ENCODE results near the gene FLRT2. TPM values are rescaled to one million over a fixed set of nuclear protein-coding genes. Genes with fewer than 3 reads are reported as not detected.
A peak's percentile ranks its signal among the peaks of the same experiment; 100 is the strongest.

Gene FLRT2
- total RNA-seq, 1 donor from 2014 or later = 227 TPM

DNA sequence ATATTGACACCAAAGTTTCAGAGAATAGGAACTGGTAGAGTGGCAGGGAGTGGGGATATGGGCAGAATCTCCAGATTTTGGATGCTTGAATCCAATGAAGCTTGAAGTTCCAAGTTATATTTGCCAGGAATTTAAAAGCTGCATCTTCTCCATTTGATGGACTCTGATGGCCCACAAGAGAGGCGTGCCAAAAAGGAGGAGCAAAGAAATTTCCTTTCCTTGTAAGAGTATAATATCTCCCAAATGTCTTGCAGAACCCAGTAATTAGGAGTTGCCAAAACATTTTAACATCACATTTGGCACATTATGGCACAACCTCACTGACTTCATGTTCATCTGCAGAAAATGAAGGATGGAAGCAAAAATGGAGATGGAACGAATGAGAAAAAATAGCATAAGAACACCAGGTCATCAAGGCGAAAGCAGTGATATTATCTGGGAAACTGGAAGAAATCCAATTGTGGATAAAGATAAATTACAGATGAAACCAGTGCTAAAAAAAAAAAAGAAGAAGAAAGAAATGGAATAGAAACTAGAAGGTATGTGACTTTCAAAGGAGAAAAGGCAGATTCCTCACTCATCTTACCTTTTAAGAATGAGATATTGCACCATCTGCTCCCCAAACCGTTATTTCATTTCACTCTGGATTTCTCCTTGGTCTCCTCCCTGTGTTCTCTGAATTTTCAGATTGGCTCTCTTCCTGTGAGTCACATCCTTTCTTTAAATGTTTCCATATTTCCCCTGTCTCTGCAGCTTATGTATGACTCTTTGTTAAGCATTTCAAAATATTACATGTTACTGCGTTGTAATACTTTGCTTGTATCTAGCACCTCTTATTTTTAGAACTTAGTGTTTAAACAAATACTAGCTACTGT is 13.5 kb upstream of the FLRT2 start:
- Mint-ChIP-seq H3K27ac (ENCODE audit: unreplicated experiment) (peak overlapping the region; percentile 88), H3K9me3 (ENCODE audit: low read depth) (no peaks in the 10 kb centered on the region), H3K27me3 (ENCODE audit: low read depth) (no peaks in the 10 kb centered on the region), H3K4me3 (ENCODE audit: unreplicated experiment) (peak overlapping the region; percentile 29), H3K4me1 (ENCODE audit: low read depth) (peaks cover 37% of the 10 kb centered on the region), H3K36me3 (ENCODE audit: low read depth) (peaks cover 2% of the 10 kb centered on the region)
- DNase-seq (ENCODE audit: low spot score) = no peak
- no peak for TF ChIP-seq CTCF (IDR thresholded peaks at IDR 0.05)

DNA sequence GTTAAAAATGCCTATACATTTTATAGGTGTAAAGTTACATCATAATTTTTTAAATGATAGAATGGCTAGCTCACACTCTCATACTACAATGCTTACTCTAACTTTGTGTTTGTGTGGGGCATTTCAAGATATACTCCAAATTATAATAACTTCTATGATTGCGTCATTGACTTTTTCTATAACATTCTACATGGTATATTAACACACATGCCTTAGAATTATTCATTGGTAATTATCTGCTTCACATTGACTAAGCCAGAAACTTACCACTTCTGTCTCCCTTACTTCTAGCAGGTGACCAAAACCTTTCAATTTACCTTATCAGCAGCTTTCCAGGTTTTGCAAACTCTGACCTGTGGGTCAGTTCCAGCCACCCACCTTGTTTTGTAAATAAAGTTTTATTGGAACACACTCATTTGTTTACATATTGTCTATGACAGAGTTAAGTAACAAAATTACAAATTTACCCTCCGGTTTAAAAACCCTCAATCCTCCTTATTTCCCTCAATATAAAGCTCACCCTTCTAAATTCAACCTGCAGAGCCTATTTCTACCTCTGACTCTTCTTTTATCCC is 12.7 kb upstream of the FLRT2 start:
- no peaks in the 10 kb centered on the region for H3K27me3 Mint-ChIP-seq (ENCODE audit: low read depth)
- no peak for TF ChIP-seq CTCF (IDR thresholded peaks at IDR 0.05)
- H3K4me3 Mint-ChIP-seq (ENCODE audit: unreplicated experiment) = no peak overlapping the region
- no peak for DNase-seq (ENCODE audit: low spot score)
- no peaks in the 10 kb centered on the region for H3K9me3 Mint-ChIP-seq (ENCODE audit: low read depth)
- H3K36me3 Mint-ChIP-seq (ENCODE audit: low read depth) = peaks cover 2% of the 10 kb centered on the region
- H3K27ac Mint-ChIP-seq (ENCODE audit: unreplicated experiment) = peak overlapping the region; percentile 88
- peaks cover 37% of the 10 kb centered on the region for H3K4me1 Mint-ChIP-seq (ENCODE audit: low read depth)

GRCh38 chr14:85519661-85520305 is 10.2 kb upstream of the FLRT2 start:
- Mint-ChIP-seq H3K9me3 (ENCODE audit: low read depth) (no peaks in the 10 kb centered on the region), H3K27ac (ENCODE audit: unreplicated experiment) (no peak overlapping the region), H3K27me3 (ENCODE audit: low read depth) (no peaks in the 10 kb centered on the region), H3K36me3 (ENCODE audit: low read depth) (peaks cover 2% of the 10 kb centered on the region), H3K4me3 (ENCODE audit: unreplicated experiment) (no peak overlapping the region), H3K4me1 (ENCODE audit: low read depth) (peaks cover 44% of the 10 kb centered on the region)
- no peak for DNase-seq (ENCODE audit: low spot score)
- no peak for TF ChIP-seq CTCF (IDR thresholded peaks at IDR 0.05)

- TF ChIP-seq CTCF (IDR thresholded peaks at IDR 0.05) = no peak
- Mint-ChIP-seq H3K27me3 (ENCODE audit: low read depth) (no peaks in the 10 kb centered on the region), H3K36me3 (ENCODE audit: low read depth) (peaks cover 2% of the 10 kb centered on the region), H3K27ac (ENCODE audit: unreplicated experiment) (no peak overlapping the region), H3K4me1 (ENCODE audit: low read depth) (peaks cover 44% of the 10 kb centered on the region), H3K4me3 (ENCODE audit: unreplicated experiment) (no peak overlapping the region), H3K9me3 (ENCODE audit: low read depth) (no peaks in the 10 kb centered on the region)
- no peak for DNase-seq (ENCODE audit: low spot score)
These were observed 9.4 kb upstream of the FLRT2 start for GRCh38 chr14:85520581-85520980.

GRCh38 chr14:85523624-85524023 is 6.3 kb upstream of the FLRT2 start:
- H3K4me1 Mint-ChIP-seq (ENCODE audit: low read depth) = peaks cover 45% of the 10 kb centered on the region

More at GRCh38 chr14:85523624-85524023, 6.3 kb upstream of the FLRT2 start:
- no peak overlapping the region for H3K27ac Mint-ChIP-seq (ENCODE audit: unreplicated experiment)
- DNase-seq (ENCODE audit: low spot score) = no peak
- H3K4me3 Mint-ChIP-seq (ENCODE audit: unreplicated experiment) = no peak overlapping the region
- no peaks in the 10 kb centered on the region for H3K9me3 Mint-ChIP-seq (ENCODE audit: low read depth)
- no peaks in the 10 kb centered on the region for H3K27me3 Mint-ChIP-seq (ENCODE audit: low read depth)
- H3K36me3 Mint-ChIP-seq (ENCODE audit: low read depth) = peaks cover 2% of the 10 kb centered on the region
- no peak for TF ChIP-seq CTCF (IDR thresholded peaks at IDR 0.05)

Measured in chondrocyte (in vitro differentiated cells).